SK-N-SH treated with all-trans-retinoic acid at 6 μM for 48 hours (cell line): ENCODE data around the gene PAQR8.

Source experiments
- ATAC-seq: fragments of 200-7000 bp; cut with Tn5 transposase; 3 replicates; pipeline ENCODE4 v1.9.1; 2020; ENCODE audit warnings: mild to moderate bottlenecking, moderate library complexity
- BACH2 ChIP-seq: fragments of 250-450 bp; sonication (Bioruptor Pico); IDR thresholded peaks from 2 replicates; pipeline ENCODE4 v1.9.0; 2021; ENCODE audit warnings: mild to moderate bottlenecking, borderline replicate concordance
- GLIS3 ChIP-seq: fragments of 250-450 bp; sonication (Bioruptor Pico); IDR thresholded peaks from 2 replicates; pipeline ENCODE4 v1.5.0; 2020; ENCODE audit warnings: mild to moderate bottlenecking, moderate library complexity
- ISL1 ChIP-seq: fragments of 250-450 bp; sonication (Bioruptor Pico); IDR thresholded peaks from 2 replicates; pipeline ENCODE4 v2.1.2; 2022; ENCODE audit warnings: mild to moderate bottlenecking, moderate library complexity
- PPARA ChIP-seq: fragments of 250-450 bp; sonication (Bioruptor Pico); IDR thresholded peaks from 2 replicates; pipeline ENCODE4 v1.5.0; 2020; ENCODE audit warnings: mild to moderate bottlenecking, borderline replicate concordance
- RARB ChIP-seq: fragments of 250-450 bp; sonication (Bioruptor Pico); IDR thresholded peaks from 2 replicates; pipeline ENCODE4 v1.8.0; 2021; ENCODE audit warnings: mild to moderate bottlenecking, moderate library complexity
- SNAI2 ChIP-seq: fragments of 250-450 bp; sonication (Bioruptor Pico); IDR thresholded peaks from 2 replicates; pipeline ENCODE4 v1.5.0; 2020; ENCODE audit warnings: mild to moderate bottlenecking, moderate library complexity
- TCF4 ChIP-seq: fragments of 250-450 bp; sonication (Bioruptor Pico); IDR thresholded peaks from 2 replicates; pipeline ENCODE4 v1.8.0; 2021; ENCODE audit warnings: mild to moderate bottlenecking, moderate library complexity, borderline replicate concordance
- ZC3H10 ChIP-seq: fragments of 250-450 bp; sonication (Bioruptor Pico); IDR thresholded peaks from 2 replicates; pipeline ENCODE4 v1.5.1; 2021; ENCODE audit warnings: mild to moderate bottlenecking, moderate library complexity
- ZFP3 ChIP-seq: fragments of 250-450 bp; sonication (Bioruptor Pico); IDR thresholded peaks from 2 replicates; pipeline ENCODE4 v1.5.0; 2020; ENCODE audit warnings: mild to moderate bottlenecking, moderate library complexity
- TF ChIP-seq, protein P1 (sequence below): fragments of 250-450 bp; sonication (Bioruptor Pico); IDR thresholded peaks from 2 replicates; pipeline ENCODE4 v1.5.0; 2020; ENCODE audit warnings: mild to moderate bottlenecking, moderate library complexity

Gene PAQR8

DNA sequence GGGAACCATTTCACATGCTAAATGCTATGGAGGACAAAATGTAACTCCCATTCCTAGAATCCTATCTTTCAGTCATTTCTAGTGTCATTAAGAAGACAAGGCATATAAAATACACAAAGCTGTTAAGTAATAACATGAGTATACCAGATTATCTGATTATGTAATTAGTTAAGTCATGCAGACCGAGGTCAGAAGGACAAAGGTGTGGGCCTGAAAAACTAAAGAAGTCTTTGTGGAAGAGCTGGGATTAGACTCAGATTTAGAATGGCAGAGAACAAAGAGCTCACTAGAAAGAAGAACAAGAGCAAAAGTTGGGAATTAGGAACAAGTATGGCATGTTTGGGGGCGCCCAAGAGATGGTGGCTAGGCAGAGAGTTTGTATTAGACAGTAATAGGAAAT lies 95.1 kb downstream of the PAQR8 start:
- ATAC-seq = no peak
- TF ChIP-seq ZC3H10 (CRISPR knock-in tag) = no peak
- TF ChIP-seq SNAI2 = no peak
- TF ChIP-seq ISL1 = no peak
- TF ChIP-seq ZFP3 (CRISPR knock-in tag) = no peak
- TF ChIP-seq, protein P1, sequence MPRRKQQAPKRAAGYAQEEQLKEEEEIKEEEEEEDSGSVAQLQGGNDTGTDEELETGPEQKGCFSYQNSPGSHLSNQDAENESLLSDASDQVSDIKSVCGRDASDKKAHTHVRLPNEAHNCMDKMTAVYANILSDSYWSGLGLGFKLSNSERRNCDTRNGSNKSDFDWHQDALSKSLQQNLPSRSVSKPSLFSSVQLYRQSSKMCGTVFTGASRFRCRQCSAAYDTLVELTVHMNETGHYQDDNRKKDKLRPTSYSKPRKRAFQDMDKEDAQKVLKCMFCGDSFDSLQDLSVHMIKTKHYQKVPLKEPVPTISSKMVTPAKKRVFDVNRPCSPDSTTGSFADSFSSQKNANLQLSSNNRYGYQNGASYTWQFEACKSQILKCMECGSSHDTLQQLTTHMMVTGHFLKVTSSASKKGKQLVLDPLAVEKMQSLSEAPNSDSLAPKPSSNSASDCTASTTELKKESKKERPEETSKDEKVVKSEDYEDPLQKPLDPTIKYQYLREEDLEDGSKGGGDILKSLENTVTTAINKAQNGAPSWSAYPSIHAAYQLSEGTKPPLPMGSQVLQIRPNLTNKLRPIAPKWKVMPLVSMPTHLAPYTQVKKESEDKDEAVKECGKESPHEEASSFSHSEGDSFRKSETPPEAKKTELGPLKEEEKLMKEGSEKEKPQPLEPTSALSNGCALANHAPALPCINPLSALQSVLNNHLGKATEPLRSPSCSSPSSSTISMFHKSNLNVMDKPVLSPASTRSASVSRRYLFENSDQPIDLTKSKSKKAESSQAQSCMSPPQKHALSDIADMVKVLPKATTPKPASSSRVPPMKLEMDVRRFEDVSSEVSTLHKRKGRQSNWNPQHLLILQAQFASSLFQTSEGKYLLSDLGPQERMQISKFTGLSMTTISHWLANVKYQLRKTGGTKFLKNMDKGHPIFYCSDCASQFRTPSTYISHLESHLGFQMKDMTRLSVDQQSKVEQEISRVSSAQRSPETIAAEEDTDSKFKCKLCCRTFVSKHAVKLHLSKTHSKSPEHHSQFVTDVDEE (CRISPR knock-in tag) = no peak
- no peak for TF ChIP-seq TCF4 (CRISPR knock-in tag)
- no peak for TF ChIP-seq GLIS3
- no peak for TF ChIP-seq BACH2
- TF ChIP-seq RARB = no peak
- TF ChIP-seq PPARA (CRISPR knock-in tag) = no peak
